ENCODE data around the gene NAT8L. TPM values are rescaled to one million over a fixed set of nuclear protein-coding genes. Genes with fewer than 3 reads are reported as not detected.

Gene NAT8L
- total RNA-seq, 2 donors from 2014 or later: 0.11 to 0.17 TPM

GRCh38 chr4:2096073-2096609 lies 37.0 kb downstream of the NAT8L start:
- Histone ChIP-seq H3K27ac (no peak overlapping the region), H3K9ac (ENCODE audit: low read depth in 2 of 2, low read length in 2 of 2) (no peak overlapping the region), H3K36me3 (no peaks in the 10 kb centered on the region), H3K9me3 (no peaks in the 10 kb centered on the region), H3K4me3 (no peak overlapping the region), H3K27me3 (no peaks in the 10 kb centered on the region), H3K4me1 (no peaks in the 10 kb centered on the region)
- no peak for TF ChIP-seq CTCF (IDR thresholded peaks at IDR 0.05)
- intact Hi-C loops (cut with DNase I): no loop called here
- no peak for DNase-seq

GRCh38 chr4:2101346-2102044 lies 42.4 kb downstream of the NAT8L start:
- no peak for TF ChIP-seq CTCF (IDR thresholded peaks at IDR 0.05)
- intact Hi-C loops (cut with DNase I): no loop called here

GRCh38 chr4:2102045-2102883 lies 43.1 kb downstream of the NAT8L start:
- no peak overlapping the region for H3K4me3 ChIP-seq
- H3K27ac ChIP-seq: no peak overlapping the region
- H3K9ac ChIP-seq (ENCODE audit: low read depth in 2 of 2, low read length in 2 of 2): no peak overlapping the region
- H3K9me3 ChIP-seq: no peaks in the 10 kb centered on the region
- no peaks in the 10 kb centered on the region for H3K4me1 ChIP-seq
- H3K27me3 ChIP-seq: no peaks in the 10 kb centered on the region
- intact Hi-C loops (cut with DNase I): no loop called here
- no peaks in the 10 kb centered on the region for H3K36me3 ChIP-seq
- TF ChIP-seq CTCF (IDR thresholded peaks at IDR 0.05): no peak
- DNase-seq: no peak

More at GRCh38 chr4:2101346-2102044, 42.4 kb downstream of the NAT8L start:
- Histone ChIP-seq H3K27ac (no peak overlapping the region), H3K4me3 (no peak overlapping the region), H3K9me3 (no peaks in the 10 kb centered on the region), H3K27me3 (no peaks in the 10 kb centered on the region), H3K36me3 (no peaks in the 10 kb centered on the region), H3K4me1 (no peaks in the 10 kb centered on the region), H3K9ac (ENCODE audit: low read depth in 2 of 2, low read length in 2 of 2) (no peak overlapping the region)
- no peak for DNase-seq

- no peak overlapping the region for H3K27ac ChIP-seq
Measured at GRCh38 chr4:2103127-2103842, 44.2 kb downstream of the NAT8L start.

More at GRCh38 chr4:2103127-2103842, 44.2 kb downstream of the NAT8L start:
- no peaks in the 10 kb centered on the region for H3K4me1 ChIP-seq
- H3K27me3 ChIP-seq: no peaks in the 10 kb centered on the region
- no peaks in the 10 kb centered on the region for H3K9me3 ChIP-seq
- TF ChIP-seq CTCF (IDR thresholded peaks at IDR 0.05): no peak
- no peak for DNase-seq
- H3K36me3 ChIP-seq: no peaks in the 10 kb centered on the region
- H3K4me3 ChIP-seq: no peak overlapping the region
- H3K9ac ChIP-seq (ENCODE audit: low read depth in 2 of 2, low read length in 2 of 2): no peak overlapping the region
- intact Hi-C loops (cut with DNase I): no loop called here
